HFF-Myc (cell line): ENCODE data around the gene HHATL.

Source experiments
- DNase-seq: peaks from one replicate; pipeline ENCODE4 v3.0.0-alpha.2; 2011; ENCODE audit warnings: low read depth; ENCODE audit errors: extremely low read depth
- H3K4me3 ChIP-seq: replicated peaks from 2 replicates; pipeline ENCODE4 v1.5.1; 2011; ENCODE audit warnings: low read depth, mild to moderate bottlenecking, control low read depth, low read length
- CTCF ChIP-seq: IDR thresholded peaks from 2 replicates; pipeline ENCODE4 v1.5.1; 2012; ENCODE audit warnings: mild to moderate bottlenecking, low read depth, low read length, control low read depth; ENCODE audit errors: missing control alignments

The HHATL gene

GRCh38 chr3:42682301-42683070, 20.1 kb downstream of the HHATL start:
- no peak for DNase-seq
- no peak for TF ChIP-seq CTCF
- H3K4me3 ChIP-seq: no peak overlapping the region

GRCh38 chr3:42681361-42682038, 21.1 kb downstream of the HHATL start:
- no peak for DNase-seq
- H3K4me3 ChIP-seq: no peak overlapping the region
- no peak for TF ChIP-seq CTCF

- no peak for DNase-seq
- TF ChIP-seq CTCF: no peak
- H3K4me3 ChIP-seq: no peak overlapping the region
These were observed 21.8 kb downstream of the HHATL start for GRCh38 chr3:42680806-42681205.

GRCh38 chr3:42680271-42680670, 22.3 kb downstream of the HHATL start:
- TF ChIP-seq CTCF: no peak
- DNase-seq: no peak
- H3K4me3 ChIP-seq: no peak overlapping the region

- no peak for DNase-seq
- TF ChIP-seq CTCF: no peak
- H3K4me3 ChIP-seq: no peak overlapping the region
These were observed 24.2 kb downstream of the HHATL start for GRCh38 chr3:42678447-42678846.

- no peak overlapping the region for H3K4me3 ChIP-seq
- TF ChIP-seq CTCF: no peak
- DNase-seq: no peak
These were observed 26.7 kb downstream of the HHATL start for GRCh38 chr3:42675909-42676308.
